ENCODE data around the gene FAM20C. TPM values are rescaled to one million over a fixed set of nuclear protein-coding genes. Genes with fewer than 3 reads are reported as not detected.

The FAM20C gene
- total RNA-seq, 6 donors from 2014 or later, result 17.7 to 53.7 (median 46.8) TPM

- no peak overlapping the region for H3K4me3 ChIP-seq
- H3K27me3 ChIP-seq, result no peaks in the 10 kb centered on the region
- TF ChIP-seq POLR2AphosphoS5 (IDR thresholded peaks at IDR 0.05) (no peak), CTCF (IDR thresholded peaks at IDR 0.05) (no peak), EP300 (IDR thresholded peaks at IDR 0.05) (no peak), POLR2A (IDR thresholded peaks at IDR 0.05) (no peak)
- whole genome bisulfite sequencing, 2 donors, result 89 to 92% methylated on average over 21 of the region's 21 CpGs
- H3K36me3 ChIP-seq, result peaks cover 3 to 93% (median 49%) of the 10 kb centered on the region in 4 donors
- ATAC-seq (ENCODE audit: low FRiP score in 2 of 2), result no peak
- H3K4me1 ChIP-seq, result no peaks in the 10 kb centered on the region
- no peaks in the 10 kb centered on the region for H3K9me3 ChIP-seq
- DNase-seq, result peak in 1 of 2 donors; percentile 41
- H3K27ac ChIP-seq, result no peak overlapping the region
Measured at GRCh38 chr7:251446-252175, 59.2 kb downstream of the FAM20C start.

- Histone ChIP-seq H3K4me1 (no peaks in the 10 kb centered on the region), H3K9me3 (no peaks in the 10 kb centered on the region), H3K36me3 (peaks cover 3 to 96% (median 48%) of the 10 kb centered on the region in 4 donors), H3K4me3 (no peak overlapping the region), H3K27me3 (no peaks in the 10 kb centered on the region), H3K27ac (no peak overlapping the region)
- DNase-seq (peak in 1 of 2 donors; percentile 61), ATAC-seq (ENCODE audit: low FRiP score in 2 of 2) (no peak)
- 88 to 90% methylated on average over 15 to 29 of the region's 29 CpGs for WGBS, 2 donors
- no peak for TF ChIP-seq CTCF (IDR thresholded peaks at IDR 0.05)
- TF ChIP-seq POLR2A (IDR thresholded peaks at IDR 0.05), result no peak
- TF ChIP-seq POLR2AphosphoS5 (IDR thresholded peaks at IDR 0.05), result no peak
- no peak for TF ChIP-seq EP300 (IDR thresholded peaks at IDR 0.05)
Measured at GRCh38 chr7:252216-252965, 60.0 kb downstream of the FAM20C start.

GRCh38 chr7:252981-253380, 60.6 kb downstream of the FAM20C start:
- H3K4me1 ChIP-seq, result no peaks in the 10 kb centered on the region
- WGBS, 2 donors, result 92 to 93% methylated on average over 13 to 22 of the region's 22 CpGs
- H3K4me3 ChIP-seq, result no peak overlapping the region
- no peaks in the 10 kb centered on the region for H3K27me3 ChIP-seq
- ATAC-seq (ENCODE audit: low FRiP score in 2 of 2) (no peak), DNase-seq (peak in 1 of 2 donors; percentile 69)
- no peak for TF ChIP-seq POLR2A (IDR thresholded peaks at IDR 0.05)
- no peak overlapping the region for H3K27ac ChIP-seq
- H3K9me3 ChIP-seq, result no peaks in the 10 kb centered on the region
- peaks cover 3 to 91% (median 49%) of the 10 kb centered on the region in 4 donors for H3K36me3 ChIP-seq

- Histone ChIP-seq H3K27ac (no peak overlapping the region), H3K9me3 (no peaks in the 10 kb centered on the region), H3K4me3 (no peak overlapping the region), H3K27me3 (no peaks in the 10 kb centered on the region), H3K36me3 (peaks cover 3 to 87% (median 47%) of the 10 kb centered on the region in 4 donors), H3K4me1 (no peaks in the 10 kb centered on the region)
- TF ChIP-seq CTCF (IDR thresholded peaks at IDR 0.05) (no peak), POLR2AphosphoS5 (IDR thresholded peaks at IDR 0.05) (no peak), POLR2A (IDR thresholded peaks at IDR 0.05) (no peak), EP300 (IDR thresholded peaks at IDR 0.05) (no peak)
- 95 to 96% methylated on average over 38 to 39 of the region's 41 CpGs for WGBS, 2 donors
- DNase-seq (peak in 1 of 2 donors; percentile 77), ATAC-seq (ENCODE audit: low FRiP score in 2 of 2) (no peak)
Measured at GRCh38 chr7:253581-254336, 61.4 kb downstream of the FAM20C start.

Data from upper lobe of left lung (tissue), 6 donors.